Progenitor cell of endocrine pancreas (in vitro differentiated cells): ENCODE measurements around the gene PCAT7. TPM values are rescaled to one million over a fixed set of nuclear protein-coding genes. Genes with fewer than 3 reads are reported as not detected.
A peak's percentile ranks its signal among the peaks of the same experiment; 100 is the strongest.

ENCODE experiments used
- DNase-seq: peaks from one replicate; pipeline ENCODE4 v3.0.0; 2021; ENCODE audit warnings: low spot score; ENCODE audit not compliant: unreplicated experiment
- H3K27ac Mint-ChIP-seq: 2 replicates; pipeline ENCODE4 v1.8.0; 2021; ENCODE audit warnings: mild to moderate bottlenecking, moderate library complexity, mixed read lengths
- H3K27me3 Mint-ChIP-seq: 2 replicates; pipeline ENCODE4 v1.8.0; 2021; ENCODE audit warnings: mixed read lengths
- H3K36me3 Mint-ChIP-seq: 2 replicates; pipeline ENCODE4 v1.8.0; 2022; ENCODE audit warnings: mixed read lengths; ENCODE audit not compliant: insufficient read depth
- H3K4me1 Mint-ChIP-seq: 2 replicates; pipeline ENCODE4 v1.8.0; 2021; ENCODE audit warnings: low read depth, mixed read lengths
- H3K4me3 Mint-ChIP-seq: 2 replicates; pipeline ENCODE4 v1.8.0; 2021; ENCODE audit warnings: low read depth, mild to moderate bottlenecking, moderate library complexity, mixed read lengths
- H3K9me3 Mint-ChIP-seq: 2 replicates; pipeline ENCODE4 v1.8.0; 2021; ENCODE audit warnings: low read depth, mixed read lengths
- total RNA-seq: library from RNA; stranded (reverse); gene quantifications from 2 replicates; pipeline ENCODE4 v1.2.1, GENCODE V29; 2021
- TF ChIP-seq, protein P1 (sequence below): fragments of 200-600 bp; sonication (generic); IDR thresholded peaks from one replicate; pipeline ENCODE4 v1.5.0; 2021; ENCODE audit warnings: antibody characterized with exemption, mild to moderate bottlenecking; ENCODE audit not compliant: unreplicated experiment

PCAT7 gene
- total RNA-seq, 1 donor from 2014 or later: 13.1 TPM

DNA sequence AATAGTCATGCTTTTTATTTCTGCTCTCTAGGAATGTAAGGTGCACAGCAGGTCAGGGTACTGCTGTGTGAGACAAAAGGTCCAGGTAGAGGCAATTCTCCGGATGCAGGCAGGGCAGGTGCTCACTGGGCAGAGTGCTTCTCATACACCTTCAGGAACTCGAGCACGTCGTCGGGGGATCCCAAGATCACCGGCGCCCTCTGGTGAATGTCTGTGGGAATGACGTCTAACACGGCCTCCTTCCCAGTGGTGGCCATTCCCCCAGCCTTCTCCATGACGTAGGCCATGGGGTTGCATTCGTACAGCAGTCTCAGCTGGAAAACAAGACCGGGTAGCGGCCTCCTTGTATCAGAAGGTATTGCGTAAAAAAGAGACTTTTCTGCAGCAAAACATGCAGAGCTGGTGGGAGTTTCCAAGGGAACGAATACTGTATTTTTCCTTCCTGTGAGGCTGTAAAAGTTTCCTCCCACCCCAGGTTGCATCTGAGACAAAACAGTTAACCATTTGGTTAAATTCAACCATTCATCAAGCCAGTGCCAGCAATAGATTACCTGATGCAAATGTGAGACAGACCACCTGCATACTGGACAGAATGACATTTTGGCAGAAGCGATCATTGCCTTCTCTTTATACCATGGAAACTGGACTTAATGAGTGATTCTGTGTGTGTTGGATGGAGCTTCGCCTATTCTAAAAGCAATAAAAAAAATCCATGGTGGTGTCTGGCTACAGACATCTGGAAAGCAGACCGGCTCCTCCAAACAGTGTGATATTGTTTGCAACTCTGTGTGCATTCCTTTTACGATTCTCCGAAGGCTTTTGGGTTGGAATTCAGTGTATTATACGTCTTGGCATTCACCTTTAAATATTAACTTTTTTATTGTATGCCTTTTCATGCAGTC is 48.6 kb downstream of the PCAT7 start:
- peaks cover 43% of the 10 kb centered on the region for H3K4me1 Mint-ChIP-seq
- TF ChIP-seq, protein P1, sequence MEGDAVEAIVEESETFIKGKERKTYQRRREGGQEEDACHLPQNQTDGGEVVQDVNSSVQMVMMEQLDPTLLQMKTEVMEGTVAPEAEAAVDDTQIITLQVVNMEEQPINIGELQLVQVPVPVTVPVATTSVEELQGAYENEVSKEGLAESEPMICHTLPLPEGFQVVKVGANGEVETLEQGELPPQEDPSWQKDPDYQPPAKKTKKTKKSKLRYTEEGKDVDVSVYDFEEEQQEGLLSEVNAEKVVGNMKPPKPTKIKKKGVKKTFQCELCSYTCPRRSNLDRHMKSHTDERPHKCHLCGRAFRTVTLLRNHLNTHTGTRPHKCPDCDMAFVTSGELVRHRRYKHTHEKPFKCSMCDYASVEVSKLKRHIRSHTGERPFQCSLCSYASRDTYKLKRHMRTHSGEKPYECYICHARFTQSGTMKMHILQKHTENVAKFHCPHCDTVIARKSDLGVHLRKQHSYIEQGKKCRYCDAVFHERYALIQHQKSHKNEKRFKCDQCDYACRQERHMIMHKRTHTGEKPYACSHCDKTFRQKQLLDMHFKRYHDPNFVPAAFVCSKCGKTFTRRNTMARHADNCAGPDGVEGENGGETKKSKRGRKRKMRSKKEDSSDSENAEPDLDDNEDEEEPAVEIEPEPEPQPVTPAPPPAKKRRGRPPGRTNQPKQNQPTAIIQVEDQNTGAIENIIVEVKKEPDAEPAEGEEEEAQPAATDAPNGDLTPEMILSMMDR: peak; percentile 70
- H3K4me3 Mint-ChIP-seq: no peak overlapping the region
- no peak overlapping the region for H3K27ac Mint-ChIP-seq
- H3K27me3 Mint-ChIP-seq: no peaks in the 10 kb centered on the region
- H3K36me3 Mint-ChIP-seq: no peaks in the 10 kb centered on the region
- peak; percentile 75 for DNase-seq
- H3K9me3 Mint-ChIP-seq: no peaks in the 10 kb centered on the region

DNA sequence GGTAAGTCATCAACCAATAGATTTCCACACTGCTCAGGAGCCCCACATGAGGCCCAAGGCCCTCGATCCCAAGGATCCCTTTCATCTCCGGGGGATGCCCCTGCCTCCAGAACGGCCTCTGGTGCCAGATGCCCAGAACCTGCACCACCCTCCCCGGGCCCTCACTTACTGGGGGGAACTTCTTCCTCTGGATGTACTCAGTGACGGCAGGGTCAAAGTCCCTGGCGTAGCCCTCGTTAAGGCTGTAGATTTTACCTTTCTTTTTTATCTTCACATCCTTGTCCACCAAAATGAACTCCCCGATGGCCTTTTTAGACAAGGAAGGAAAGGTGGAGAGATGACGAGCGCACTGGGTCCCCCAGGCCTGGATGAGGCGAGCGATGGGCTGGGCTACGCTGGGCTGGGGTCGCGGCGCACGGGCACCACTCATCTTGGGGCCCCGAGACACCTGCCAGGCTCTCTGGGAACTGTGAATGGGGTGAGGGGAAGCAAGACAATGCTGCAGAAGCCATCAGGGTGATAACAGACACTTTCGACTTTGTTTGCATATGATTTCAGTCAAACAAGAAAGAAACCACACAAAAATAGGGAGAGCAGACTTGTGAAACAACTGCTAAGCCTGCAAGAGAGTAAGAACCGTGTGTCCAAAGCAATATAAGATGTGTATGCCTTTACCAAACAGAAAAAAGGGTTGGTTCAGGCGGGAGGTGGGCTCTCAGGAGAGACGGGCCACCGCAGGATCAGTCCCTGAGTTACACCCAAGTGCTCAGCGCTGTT is 52.0 kb downstream of the PCAT7 start:
- Mint-ChIP-seq H3K27ac (peak overlapping the region; percentile 88), H3K4me3 (peak overlapping the region; percentile 37), H3K9me3 (no peaks in the 10 kb centered on the region), H3K36me3 (no peaks in the 10 kb centered on the region), H3K4me1 (peaks cover 64% of the 10 kb centered on the region), H3K27me3 (no peaks in the 10 kb centered on the region)
- TF ChIP-seq, protein P1: no peak
- no peak for DNase-seq

DNA sequence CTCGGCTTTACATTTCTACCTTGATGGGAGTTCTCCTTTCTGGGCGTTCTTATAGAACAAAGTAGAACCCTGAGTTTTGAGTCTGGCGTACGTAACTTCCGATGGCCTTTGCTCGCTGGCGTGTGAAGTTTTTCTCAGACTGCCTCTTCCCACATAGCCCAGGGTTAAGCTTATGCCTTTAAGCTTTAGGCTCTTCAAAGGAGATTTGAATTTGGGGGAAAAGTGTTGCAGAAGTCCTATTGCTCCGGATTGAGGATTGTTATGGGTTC is 52.5 kb downstream of the PCAT7 start:
- TF ChIP-seq, protein P1: no peak
- Mint-ChIP-seq H3K4me1 (peaks cover 68% of the 10 kb centered on the region), H3K36me3 (no peaks in the 10 kb centered on the region), H3K4me3 (peak overlapping the region; percentile 37), H3K27me3 (no peaks in the 10 kb centered on the region), H3K27ac (peak overlapping the region; percentile 88), H3K9me3 (no peaks in the 10 kb centered on the region)
- no peak for DNase-seq

DNA sequence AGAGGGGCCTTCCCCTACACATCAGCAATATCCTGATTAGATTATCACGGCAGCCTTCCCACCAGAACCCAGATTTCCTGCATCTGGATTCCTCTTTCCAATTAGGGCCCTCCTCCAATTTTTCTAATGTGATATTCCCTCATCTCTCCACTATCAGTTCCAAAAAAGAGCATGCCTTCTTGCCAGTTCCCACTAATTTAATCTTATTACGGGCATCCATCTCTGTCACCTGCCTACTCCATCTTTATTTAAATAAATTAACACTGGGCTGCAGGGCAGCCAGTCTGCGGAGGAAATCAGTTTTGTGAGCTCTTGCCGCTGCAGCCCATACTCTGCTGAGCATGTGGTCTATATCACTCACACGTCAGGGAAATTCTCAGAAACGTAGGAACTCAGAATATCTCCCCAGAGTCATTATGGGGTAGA is 55.3 kb downstream of the PCAT7 start:
- no peaks in the 10 kb centered on the region for H3K27me3 Mint-ChIP-seq
- no peak overlapping the region for H3K27ac Mint-ChIP-seq
- no peak for DNase-seq
- H3K4me3 Mint-ChIP-seq: no peak overlapping the region
- no peaks in the 10 kb centered on the region for H3K36me3 Mint-ChIP-seq
- no peaks in the 10 kb centered on the region for H3K9me3 Mint-ChIP-seq
- TF ChIP-seq, protein P1: no peak
- peaks cover 51% of the 10 kb centered on the region for H3K4me1 Mint-ChIP-seq

DNA sequence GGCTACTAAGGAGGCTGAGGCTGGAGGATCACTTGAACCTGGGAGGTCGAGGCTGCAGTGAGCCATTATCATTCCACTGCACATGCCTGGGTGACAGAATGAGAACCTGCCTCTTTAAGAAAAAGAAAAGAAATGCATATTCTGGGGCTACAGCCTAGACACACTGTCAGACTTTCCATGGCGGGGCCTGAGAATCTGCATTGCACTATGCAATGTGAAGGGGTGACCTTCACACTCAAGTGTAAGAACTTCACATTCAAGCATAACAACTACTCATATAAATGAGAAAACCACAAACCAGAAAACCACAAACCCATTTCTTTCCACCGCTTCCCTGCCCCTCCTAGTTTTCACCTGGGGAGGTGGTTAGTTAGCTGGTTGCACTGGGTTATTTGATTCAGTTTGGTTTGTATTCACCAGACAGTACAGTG is 56.8 kb downstream of the PCAT7 start:
- H3K27ac Mint-ChIP-seq: no peak overlapping the region
- H3K27me3 Mint-ChIP-seq: no peaks in the 10 kb centered on the region

More for the DNA sequence above, 56.8 kb downstream of the PCAT7 start:
- Mint-ChIP-seq H3K36me3 (no peaks in the 10 kb centered on the region), H3K4me3 (no peak overlapping the region), H3K4me1 (peaks cover 41% of the 10 kb centered on the region), H3K9me3 (no peaks in the 10 kb centered on the region)
- TF ChIP-seq, protein P1: no peak
- no peak for DNase-seq
